Esophagus squamous epithelium (tissue), 4 donors: ENCODE measurements around the gene RXFP4.

Experiments
- CTCF ChIP-seq, 6 experiments: fragments of 450-650 bp in 4 of 6; fragments of 200-600 bp in 2 of 6; sonication (generic) in 2 of 6; IDR thresholded peaks; one replicate each; pipeline ENCODE4 v1.5.1; 2016 to 2019; ENCODE audit warnings: antibody characterized with exemption in 6 of 6, mild to moderate bottlenecking in 4 of 6, moderate library complexity in 4 of 6
- POLR2A ChIP-seq, 4 donors: fragments of 450-650 bp; IDR thresholded peaks; one replicate each; pipeline ENCODE4 v1.6.1; 2017; ENCODE audit warnings: antibody characterized with exemption in 4 of 4, mild to moderate bottlenecking in 4 of 4, moderate library complexity in 3 of 4

GRCh38 chr1:155934097-155934935, 7.1 kb upstream of the RXFP4 start, which contains the start of gene KHDC4:
- TF ChIP-seq CTCF (IDR thresholded peaks at IDR 0.05) (peak in 3 of 6 experiments; percentile 17 to 37 (median 26)), POLR2A (IDR thresholded peaks at IDR 0.05) (peak in 3 of 4 donors; percentile 95 to 97 (median 97))
